ENCODE data around the gene TMEM178B. TPM values are rescaled to one million over a fixed set of nuclear protein-coding genes. Genes with fewer than 3 reads are reported as not detected.

TMEM178B gene
- total RNA-seq, 1 experiment from 2014 or later: not detected

GRCh38 chr7:141275350-141275749, 201.5 kb downstream of the TMEM178B start:
- Histone ChIP-seq H3K27me3 (ENCODE audit: insufficient read depth, low read depth) (peaks cover 21% of the 10 kb centered on the region; the same call in 1 of the 2 replicates), H4K20me1 (ENCODE audit: insufficient read depth) (no peaks in the 10 kb centered on the region), H3K9me2 (ENCODE audit: insufficient read depth) (no peaks in the 10 kb centered on the region), H2AFZ (no peak overlapping the region), H3K4me3 (no peak overlapping the region), H3F3A (ENCODE audit: insufficient read depth, low read depth) (no peaks in the 10 kb centered on the region), H3K27ac (no peak overlapping the region), H3K4me2 (no peak overlapping the region), H3K79me2 (ENCODE audit: low read depth) (no peaks in the 10 kb centered on the region), H3K4me1 (replicated peaks; ENCODE audit: insufficient read depth) (no peaks in the 10 kb centered on the region), H3K9me3 (ENCODE audit: insufficient read depth, low read depth) (no peaks in the 10 kb centered on the region), H3K36me3 (ENCODE audit: low read depth) (no peaks in the 10 kb centered on the region)
- intact Hi-C loops (cut with micrococcal nuclease; ENCODE audit: unreplicated experiment): no loop called here
- ChIA-PET POLR2A (ENCODE audit: unreplicated experiment) (no interaction called here), CTCF (no interaction called here)
- no peak for TF ChIP-seq EZH2 (IDR thresholded peaks at IDR 0.05; ENCODE audit: low read depth)
- TF ChIP-seq CTCF (conservative IDR thresholded peaks at IDR 0.05): no peak
- no TSS peak for BruUV-seq (replicated peaks)
- DNase-seq: no peak

- no peaks in the 10 kb centered on the region for H3K9me2 ChIP-seq (ENCODE audit: insufficient read depth)
- no peak overlapping the region for H3K4me3 ChIP-seq
- no peaks in the 10 kb centered on the region for H3F3A ChIP-seq (ENCODE audit: insufficient read depth, low read depth)
- no peak overlapping the region for H2AFZ ChIP-seq
- intact Hi-C loops (cut with micrococcal nuclease; ENCODE audit: unreplicated experiment): no loop called here
- no peaks in the 10 kb centered on the region for H4K20me1 ChIP-seq (ENCODE audit: insufficient read depth)
- no peaks in the 10 kb centered on the region for H3K79me2 ChIP-seq (ENCODE audit: low read depth)
- H3K9me3 ChIP-seq (ENCODE audit: insufficient read depth, low read depth): no peaks in the 10 kb centered on the region
- ChIA-PET POLR2A (ENCODE audit: unreplicated experiment) (no interaction called here), CTCF (no interaction called here)
- DNase-seq: no peak
- no peak for TF ChIP-seq CTCF (conservative IDR thresholded peaks at IDR 0.05)
- TF ChIP-seq EZH2 (IDR thresholded peaks at IDR 0.05; ENCODE audit: low read depth): no peak
- peaks cover 25% of the 10 kb centered on the region; the same call in 1 of the 2 replicates for H3K27me3 ChIP-seq (ENCODE audit: insufficient read depth, low read depth)
- BruUV-seq (replicated peaks): no TSS peak
- H3K36me3 ChIP-seq (ENCODE audit: low read depth): no peaks in the 10 kb centered on the region
- H3K4me2 ChIP-seq: no peak overlapping the region
- H3K4me1 ChIP-seq (replicated peaks; ENCODE audit: insufficient read depth): no peaks in the 10 kb centered on the region
- no peak overlapping the region for H3K27ac ChIP-seq
These were observed 202.2 kb downstream of the TMEM178B start for GRCh38 chr7:141276031-141276430.

- intact Hi-C loops (cut with micrococcal nuclease; ENCODE audit: unreplicated experiment): no loop called here
- H3K27ac ChIP-seq: no peak overlapping the region
- no peaks in the 10 kb centered on the region for H3K9me2 ChIP-seq (ENCODE audit: insufficient read depth)
- H3K4me2 ChIP-seq: no peak overlapping the region
- no peaks in the 10 kb centered on the region for H3K4me1 ChIP-seq (replicated peaks; ENCODE audit: insufficient read depth)
- H3K36me3 ChIP-seq (ENCODE audit: low read depth): no peaks in the 10 kb centered on the region
- no peak for DNase-seq
- POLR2A ChIA-PET (ENCODE audit: unreplicated experiment): no interaction called here
- CTCF ChIA-PET: no interaction called here
- no peaks in the 10 kb centered on the region for H3F3A ChIP-seq (ENCODE audit: insufficient read depth, low read depth)
- no peak overlapping the region for H3K4me3 ChIP-seq
- TF ChIP-seq CTCF (conservative IDR thresholded peaks at IDR 0.05): no peak
- no peak for TF ChIP-seq EZH2 (IDR thresholded peaks at IDR 0.05; ENCODE audit: low read depth)
- H3K27me3 ChIP-seq (ENCODE audit: insufficient read depth, low read depth): peaks cover 50% of the 10 kb centered on the region
- no peaks in the 10 kb centered on the region for H3K9me3 ChIP-seq (ENCODE audit: insufficient read depth, low read depth)
- no peak overlapping the region for H2AFZ ChIP-seq
- no peaks in the 10 kb centered on the region for H4K20me1 ChIP-seq (ENCODE audit: insufficient read depth)
- no peaks in the 10 kb centered on the region for H3K79me2 ChIP-seq (ENCODE audit: low read depth)
- BruUV-seq (replicated peaks): no TSS peak
These were observed 206.2 kb downstream of the TMEM178B start for GRCh38 chr7:141280100-141280499.

Data from PC-9 (cell line).